NCI-H345 treated with DMSO at 0.1 percent for 48 hours (cell line): Measurements from ENCODE around the gene KBTBD4.
"Not testable (repeated sequence)": the region's sequence is repeated elsewhere in the genome, so short reads cannot be mapped to it uniquely, and the experiment has no call there.

Experiments used
- DNase-seq: peaks from one replicate; lab custom pipeline; 2025; ENCODE audit not compliant: unreplicated experiment; lab: John Stamatoyannopoulos, UW

KBTBD4 gene

GRCh38 chr11:47560426-47560825 lies 18.3 kb downstream of the KBTBD4 start:
- DNase-seq: no peak

DNA sequence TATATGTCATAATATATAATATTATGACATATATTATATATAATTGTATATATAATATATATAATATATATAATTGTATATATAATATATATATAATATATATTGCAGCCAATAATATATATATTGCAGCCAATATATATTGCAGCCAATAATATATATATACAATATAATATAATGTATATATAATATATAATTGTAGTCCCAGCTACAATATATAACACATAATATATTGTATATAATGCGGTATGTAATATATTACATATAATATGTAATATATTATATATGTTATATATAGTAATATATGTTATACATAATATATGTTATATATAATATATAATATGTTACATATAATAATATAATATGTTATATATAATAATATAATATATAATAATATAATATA lies 20.1 kb downstream of the KBTBD4 start:
- no peak for DNase-seq

DNA sequence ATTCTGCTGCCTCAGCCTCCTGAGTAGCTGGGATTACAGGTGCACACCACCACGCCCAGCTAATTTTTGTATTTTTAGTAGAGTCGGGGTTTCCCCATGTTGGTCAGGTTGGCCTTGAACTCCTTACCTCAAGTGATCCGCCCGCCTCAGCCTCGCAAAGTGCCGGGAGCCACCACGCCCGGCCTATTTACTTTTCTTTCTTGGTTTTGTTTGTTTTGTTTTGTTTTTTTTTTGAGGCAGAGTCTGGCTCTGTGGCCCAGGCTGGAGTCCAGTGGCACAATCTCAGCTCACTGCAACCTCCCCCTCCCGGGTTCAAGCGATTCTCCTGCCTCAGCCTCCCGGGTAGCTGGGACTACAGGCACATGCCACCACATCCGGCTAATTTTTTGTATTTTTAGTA lies 21.8 kb downstream of the KBTBD4 start:
- not testable (repeated sequence) for DNase-seq

DNA sequence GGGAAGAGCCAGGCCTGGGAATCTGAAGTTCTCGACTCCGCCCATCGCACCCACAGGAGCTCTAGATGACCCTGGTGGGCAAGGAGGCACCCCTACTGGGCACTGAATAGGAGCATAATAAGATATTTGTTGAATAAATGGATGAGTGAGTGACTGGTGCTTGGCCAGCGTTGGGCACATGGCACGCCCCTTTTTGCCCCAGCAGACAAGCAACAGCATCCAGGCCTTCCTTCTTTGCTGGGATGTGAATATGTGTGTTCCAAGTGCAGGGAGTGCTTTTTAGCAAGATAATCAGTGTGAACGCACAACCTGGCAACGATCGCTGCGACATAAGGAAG lies 25.4 kb downstream of the KBTBD4 start:
- DNase-seq: no peak

- peak; percentile 97 for DNase-seq
Observed at GRCh38 chr11:47552566-47553405, 26.0 kb downstream of the KBTBD4 start, which contains the start of gene CELF1. TSS of gene CELF1 (minus strand) at chr11:47553132. CDS start at chr11:47499523, 53,609 bp downstream.

DNA sequence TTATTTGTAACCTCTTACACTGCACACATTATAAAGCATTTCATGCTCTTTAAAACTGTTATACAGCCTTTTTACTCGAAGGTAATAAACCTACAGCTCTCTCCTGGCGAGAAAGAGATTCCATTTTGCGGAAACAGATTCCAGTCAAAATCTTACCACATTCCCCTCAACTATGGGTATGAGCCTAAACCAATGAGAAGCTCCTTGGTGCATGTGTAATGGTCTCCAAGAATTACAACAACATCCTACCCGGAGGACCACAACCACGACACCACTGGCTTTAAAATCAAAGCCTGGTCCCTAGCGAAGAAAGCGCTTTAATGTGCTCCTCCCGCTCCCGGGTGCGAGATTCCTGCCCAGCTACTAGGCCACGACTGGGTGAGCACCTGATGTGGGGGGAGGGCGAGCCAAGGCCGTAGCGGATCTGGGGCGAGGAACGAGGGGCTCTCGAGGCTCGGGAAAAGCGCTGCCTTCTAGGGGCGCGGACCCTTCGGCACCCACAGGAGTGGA lies 26.7 kb downstream of the KBTBD4 start:
- no peak for DNase-seq

GRCh38 chr11:47551086-47551485 lies 27.7 kb downstream of the KBTBD4 start:
- no peak for DNase-seq

DNA sequence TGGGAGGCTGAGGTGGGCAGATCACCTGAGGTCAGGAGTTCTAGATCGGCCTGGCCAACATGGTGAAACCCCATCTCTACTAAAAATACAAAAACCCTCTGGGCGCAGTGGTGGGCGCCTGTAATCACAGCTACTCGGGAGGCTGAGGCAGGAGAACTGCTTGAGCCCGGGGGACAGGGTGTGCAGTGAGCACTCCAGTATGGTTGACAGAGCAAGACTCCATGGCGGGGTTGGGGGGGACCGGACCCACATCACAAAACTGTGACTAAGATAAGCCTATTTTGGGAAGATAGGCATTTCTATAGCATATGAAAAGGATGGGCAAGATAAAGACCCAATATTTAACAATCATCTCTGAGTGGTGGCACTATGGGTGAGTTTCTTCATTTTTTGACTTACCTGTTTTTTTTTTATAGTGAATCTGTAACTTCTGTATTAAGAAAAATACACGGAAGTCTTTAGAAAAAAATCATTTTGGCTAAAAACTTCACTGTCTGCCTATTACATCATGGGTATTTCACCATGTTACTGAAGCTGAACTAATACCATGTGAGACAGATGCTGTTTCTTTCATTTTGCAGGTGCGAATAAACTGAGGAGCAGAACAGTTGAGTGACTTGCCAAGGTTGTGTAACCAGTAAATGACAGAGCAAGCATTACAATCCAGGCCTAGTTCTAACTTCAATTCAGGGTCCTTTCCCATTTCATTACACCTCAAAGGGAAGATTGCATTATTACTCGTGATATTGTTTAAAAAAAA lies 28.3 kb downstream of the KBTBD4 start:
- DNase-seq: no peak

DNA sequence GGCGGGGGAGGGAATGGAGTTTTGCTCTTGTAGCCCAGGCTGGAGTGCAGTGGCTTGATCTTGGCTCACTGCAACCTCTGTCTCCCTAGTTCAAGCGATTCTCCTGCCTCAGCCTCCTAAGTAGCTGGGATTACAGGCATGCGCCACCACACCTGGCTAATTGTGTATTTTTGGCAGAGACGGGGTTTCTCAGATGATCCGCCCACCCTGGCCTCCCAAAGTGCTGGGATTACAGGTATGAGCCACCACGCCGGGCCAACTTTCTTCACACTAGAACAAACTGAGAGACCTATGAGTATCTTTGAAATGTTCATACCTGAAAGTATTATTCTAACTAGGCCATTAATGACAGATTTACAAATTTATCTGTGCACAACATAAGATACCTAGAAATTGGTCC lies 32.5 kb downstream of the KBTBD4 start:
- DNase-seq: not testable (repeated sequence)

DNA sequence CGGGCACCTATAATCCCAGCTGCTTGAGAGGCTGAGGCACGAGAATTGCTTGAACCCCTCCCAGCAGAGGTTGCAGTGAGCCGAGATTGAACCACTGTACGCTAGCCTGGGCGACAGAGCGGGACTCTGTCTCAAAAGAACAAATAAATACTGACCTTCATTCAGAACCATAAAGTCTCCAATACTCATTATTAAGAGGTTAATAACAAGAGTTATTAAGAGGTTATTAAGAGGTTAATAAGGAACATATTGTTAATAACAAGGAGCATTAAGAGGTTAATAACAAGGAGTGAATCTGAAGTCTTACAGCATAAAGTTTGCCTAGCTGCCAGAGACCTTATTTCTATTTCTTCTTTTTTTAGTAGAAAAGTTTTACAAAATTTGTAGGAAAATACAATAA lies 33.5 kb downstream of the KBTBD4 start:
- DNase-seq: no peak

- DNase-seq: no peak
Observed at GRCh38 chr11:47541070-47541469, 37.7 kb downstream of the KBTBD4 start.

- no peak for DNase-seq
Observed at GRCh38 chr11:47539681-47540039, 39.1 kb downstream of the KBTBD4 start.

GRCh38 chr11:47538741-47539565 lies 39.8 kb downstream of the KBTBD4 start:
- DNase-seq: peak; percentile 33

DNA sequence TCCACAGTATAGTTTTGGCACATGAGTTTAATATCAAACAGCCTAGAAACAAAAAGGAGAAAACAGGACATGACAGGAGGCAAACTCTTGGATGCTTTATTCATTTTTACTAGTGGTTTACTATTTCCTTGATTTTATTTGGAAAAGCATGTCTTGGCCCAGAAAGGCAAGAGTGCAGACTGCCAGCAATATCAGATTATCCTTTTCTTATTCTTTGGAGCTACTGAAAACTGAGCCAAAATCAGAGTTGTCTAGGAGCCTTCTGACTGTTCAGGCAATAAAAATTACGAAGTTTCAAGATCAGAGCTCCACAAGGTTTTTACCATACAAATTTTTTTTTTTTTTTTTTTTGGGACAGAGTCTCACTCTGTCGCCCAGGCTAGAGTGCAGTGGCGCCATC lies 41.9 kb downstream of the KBTBD4 start:
- DNase-seq: no peak

GRCh38 chr11:47534704-47535251 lies 44.0 kb downstream of the KBTBD4 start:
- no peak for DNase-seq

DNA sequence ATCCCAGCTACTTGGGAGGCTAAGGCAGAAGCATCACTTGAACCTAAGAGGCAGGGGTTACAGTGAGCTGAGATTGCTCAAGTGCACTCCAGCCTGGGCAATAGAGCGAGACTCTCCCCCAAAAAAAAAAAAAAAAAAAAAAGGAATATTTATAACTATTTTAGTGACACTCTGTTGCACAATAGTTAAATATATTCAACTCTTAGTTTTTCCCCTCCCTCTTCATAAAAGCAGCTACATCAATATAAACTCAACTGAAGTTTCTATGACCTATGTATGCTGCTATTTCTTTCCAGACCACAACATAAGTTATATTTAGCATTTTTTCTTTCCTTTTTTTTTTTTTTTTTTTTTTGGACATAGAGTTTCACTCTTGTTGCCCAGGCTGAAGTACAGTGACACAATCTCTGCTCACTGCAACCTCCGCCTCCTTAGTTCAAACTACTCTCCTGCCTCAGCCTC lies 45.0 kb downstream of the KBTBD4 start:
- no peak for DNase-seq

GRCh38 chr11:47532597-47533213 lies 46.1 kb downstream of the KBTBD4 start:
- DNase-seq: no peak

- DNase-seq: no peak
Observed at GRCh38 chr11:47531666-47532065, 47.1 kb downstream of the KBTBD4 start.

- DNase-seq: not testable (repeated sequence)
Observed at GRCh38 chr11:47530721-47531120, 48.0 kb downstream of the KBTBD4 start.

- no peak for DNase-seq
Observed at GRCh38 chr11:47529951-47530350, 48.8 kb downstream of the KBTBD4 start.
